A673 (cell line): Measurements from ENCODE around the gene AQP12B. TPM values are rescaled to one million over a fixed set of nuclear protein-coding genes. Genes with fewer than 3 reads are reported as not detected.

Experiments
- BruUV-seq: library from RNA; stranded (reverse); fragments of 400-500 nt; replicated peaks from 2 replicates; lab custom pipeline; 2021; lab: Mats Ljungman, UMichigan
- CTCF ChIA-PET: fragments of 300-600 bp; sonication (Branson Sonifier 250); formaldehyde crosslinking; loops from one replicate; lab custom pipeline; 2022; ENCODE audit warnings: antibody characterized with exemption; lab: Charles Lee
- POLR2A ChIA-PET: fragments of 300-600 bp; sonication (Branson Sonifier 250); formaldehyde crosslinking; loops from one replicate; lab custom pipeline; 2022; ENCODE audit warnings: antibody characterized with exemption; ENCODE audit not compliant: low non-redundant PET; lab: Charles Lee
- DNase-seq: peaks from one replicate; pipeline ENCODE4 v3.0.0-alpha.2; 2015; ENCODE audit warnings: low spot score
- H3K27ac ChIP-seq: fragments of 200-600 bp; sonication (generic); 2 replicates; pipeline ENCODE4 v1.5.1; 2016; ENCODE audit warnings: mixed run types, low read depth, mild to moderate bottlenecking, mixed read lengths, antibody characterized with exemption, low read length; ENCODE audit not compliant: poor library complexity, severe bottlenecking
- H3K27me3 ChIP-seq: fragments of 200-600 bp; sonication (generic); replicated peaks from 2 replicates; pipeline ENCODE4 v1.6.1; 2017; ENCODE audit warnings: mixed run types, low read depth, mild to moderate bottlenecking, mixed read lengths, antibody characterized with exemption, low read length; ENCODE audit not compliant: insufficient read depth, poor library complexity
- H3K36me3 ChIP-seq: fragments of 200-600 bp; sonication (generic); 2 replicates; pipeline ENCODE4 v1.6.1; 2016; ENCODE audit warnings: mixed run types, mild to moderate bottlenecking, mixed read lengths, antibody characterized with exemption, low read length; ENCODE audit not compliant: insufficient read depth, poor library complexity, severe bottlenecking
- H3K4me1 ChIP-seq: fragments of 200-600 bp; sonication (generic); 2 replicates; pipeline ENCODE4 v1.6.1; 2017; ENCODE audit warnings: mixed run types, mild to moderate bottlenecking, mixed read lengths, antibody characterized with exemption, low read length; ENCODE audit not compliant: insufficient read depth, poor library complexity, severe bottlenecking
- H3K4me3 ChIP-seq: fragments of 200-600 bp; sonication (generic); 2 replicates; pipeline ENCODE4 v1.5.1; 2016; ENCODE audit warnings: low read depth, mixed run types, mild to moderate bottlenecking, mixed read lengths, low read length; ENCODE audit not compliant: poor library complexity, severe bottlenecking
- H3K9me3 ChIP-seq: fragments of 200-600 bp; sonication (generic); 2 replicates; pipeline ENCODE4 v1.6.1; 2016; ENCODE audit warnings: mixed run types, low read depth, mild to moderate bottlenecking, mixed read lengths, antibody characterized with exemption, low read length; ENCODE audit not compliant: poor library complexity, severe bottlenecking
- EZH2 ChIP-seq: fragments of 200-600 bp; sonication (generic); IDR thresholded peaks from 2 replicates; pipeline ENCODE4 v1.6.1; 2017; ENCODE audit warnings: borderline replicate concordance, low read depth, mild to moderate bottlenecking, mixed read lengths, antibody characterized with exemption, low read length; ENCODE audit not compliant: poor library complexity, severe bottlenecking
- intact Hi-C: fragments of 100-400 bp; cut with micrococcal nuclease; formaldehyde crosslinking; loops from one replicate; pipeline ENCODE4 v1.10.0; 2022; ENCODE audit not compliant: unreplicated experiment
- total RNA-seq: library from RNA; stranded (reverse); gene quantifications from 2 replicates; pipeline ENCODE4 v1.2.3, GENCODE V29; 2021
- TF ChIP-seq, protein P1 (sequence below): fragments of 300-800, 200-600 bp; sonication (generic); conservative IDR thresholded peaks from 2 replicates; pipeline ENCODE4 v1.5.1; 2017; ENCODE audit warnings: low read depth, mild to moderate bottlenecking, antibody characterized with exemption, low read length, moderate library complexity, mixed read lengths

Gene AQP12B
- total RNA-seq, 1 experiment from 2014 or later = not detected

DNA sequence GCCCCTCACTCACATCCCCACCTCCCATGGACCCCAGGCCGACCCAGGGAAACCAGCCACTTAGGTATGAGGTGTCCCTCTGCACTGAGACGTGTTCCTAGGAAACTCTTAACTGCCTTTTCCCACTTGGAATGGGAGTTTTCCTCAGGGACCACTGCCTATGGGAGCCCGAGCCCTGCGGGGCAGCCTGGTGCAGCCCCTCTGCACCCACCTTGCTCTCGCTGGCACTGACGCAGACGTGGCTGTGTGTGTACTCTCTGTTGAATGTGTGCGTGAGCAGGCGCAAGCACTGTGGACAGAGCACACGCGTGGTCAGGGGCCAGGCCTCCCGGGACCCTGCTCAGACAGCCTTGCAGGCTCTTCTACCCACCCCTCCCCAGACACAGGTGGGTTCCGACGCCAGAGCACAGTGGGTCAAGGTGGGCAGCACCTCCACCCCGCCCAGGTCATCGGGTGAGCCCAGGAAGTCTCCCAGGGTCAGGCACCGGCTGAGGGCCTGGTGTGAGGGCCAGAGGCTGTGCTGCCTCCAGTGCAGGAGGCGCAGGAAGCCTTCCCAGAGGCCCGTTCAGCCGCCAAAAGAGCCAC is 39.0 kb upstream of the AQP12B start:
- H3K4me3 ChIP-seq = no peak overlapping the region
- ChIA-PET POLR2A (no interaction called here), CTCF (no interaction called here)
- no peaks in the 10 kb centered on the region for H3K4me1 ChIP-seq
- no peaks in the 10 kb centered on the region for H3K27me3 ChIP-seq
- H3K9me3 ChIP-seq = no peaks in the 10 kb centered on the region
- no peak for DNase-seq
- BruUV-seq = no TSS peak
- no peak for TF ChIP-seq EZH2
- TF ChIP-seq, protein P1, sequence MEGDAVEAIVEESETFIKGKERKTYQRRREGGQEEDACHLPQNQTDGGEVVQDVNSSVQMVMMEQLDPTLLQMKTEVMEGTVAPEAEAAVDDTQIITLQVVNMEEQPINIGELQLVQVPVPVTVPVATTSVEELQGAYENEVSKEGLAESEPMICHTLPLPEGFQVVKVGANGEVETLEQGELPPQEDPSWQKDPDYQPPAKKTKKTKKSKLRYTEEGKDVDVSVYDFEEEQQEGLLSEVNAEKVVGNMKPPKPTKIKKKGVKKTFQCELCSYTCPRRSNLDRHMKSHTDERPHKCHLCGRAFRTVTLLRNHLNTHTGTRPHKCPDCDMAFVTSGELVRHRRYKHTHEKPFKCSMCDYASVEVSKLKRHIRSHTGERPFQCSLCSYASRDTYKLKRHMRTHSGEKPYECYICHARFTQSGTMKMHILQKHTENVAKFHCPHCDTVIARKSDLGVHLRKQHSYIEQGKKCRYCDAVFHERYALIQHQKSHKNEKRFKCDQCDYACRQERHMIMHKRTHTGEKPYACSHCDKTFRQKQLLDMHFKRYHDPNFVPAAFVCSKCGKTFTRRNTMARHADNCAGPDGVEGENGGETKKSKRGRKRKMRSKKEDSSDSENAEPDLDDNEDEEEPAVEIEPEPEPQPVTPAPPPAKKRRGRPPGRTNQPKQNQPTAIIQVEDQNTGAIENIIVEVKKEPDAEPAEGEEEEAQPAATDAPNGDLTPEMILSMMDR = no peak
- intact Hi-C loops = no loop called here
- peaks cover 55% of the 10 kb centered on the region for H3K36me3 ChIP-seq
- H3K27ac ChIP-seq = no peak overlapping the region

DNA sequence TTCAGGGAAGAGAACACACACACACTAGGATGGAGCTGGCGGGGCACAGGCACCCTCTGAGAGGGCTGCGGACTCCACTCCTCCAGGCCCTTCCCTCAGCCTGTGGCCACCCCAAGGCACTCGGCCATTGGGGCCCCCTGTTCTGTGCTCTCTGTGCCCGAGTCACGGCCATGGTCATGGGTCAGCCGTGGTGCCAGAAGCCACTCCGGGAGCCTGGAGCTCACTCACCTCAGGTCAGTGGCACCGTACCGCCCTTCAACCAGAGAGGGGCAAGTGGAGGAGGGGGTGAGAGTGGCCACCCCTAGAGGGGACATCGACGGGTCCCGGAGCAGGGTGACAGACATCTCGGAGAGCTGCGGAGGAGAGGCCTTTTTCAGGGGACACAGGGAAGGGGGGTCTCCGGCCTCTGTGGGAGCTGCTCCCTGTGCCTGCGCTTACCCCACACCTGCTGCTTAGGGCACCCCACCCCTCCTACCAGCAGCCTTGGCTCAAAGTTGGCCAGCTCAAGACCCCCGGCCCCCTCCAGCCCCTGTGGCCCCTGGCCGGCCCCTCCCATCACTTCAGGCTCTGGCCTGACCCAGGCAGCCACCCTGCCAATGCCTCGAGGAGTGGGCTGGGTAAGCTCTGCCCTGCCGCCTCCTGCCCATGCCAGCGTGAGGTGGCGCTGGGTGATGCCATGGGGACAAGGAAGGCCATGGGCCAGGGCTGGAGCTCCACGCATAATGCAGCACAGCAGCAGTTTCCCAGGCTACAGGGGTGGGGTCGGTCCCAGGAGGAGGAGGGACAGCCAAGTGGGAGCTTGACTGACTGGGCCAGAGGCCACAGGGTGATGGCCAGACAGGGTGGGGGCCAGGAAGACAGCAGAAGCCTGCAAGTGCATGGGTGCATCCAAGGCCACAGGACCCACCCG is 38.3 kb upstream of the AQP12B start:
- Histone ChIP-seq H3K27ac (no peak overlapping the region), H3K9me3 (no peaks in the 10 kb centered on the region), H3K4me3 (no peak overlapping the region), H3K4me1 (no peaks in the 10 kb centered on the region), H3K36me3 (peaks cover 53% of the 10 kb centered on the region), H3K27me3 (no peaks in the 10 kb centered on the region)
- no TSS peak for BruUV-seq
- ChIA-PET CTCF (interaction anchor here (0.6 kb wide), 1 partner anchor 118 kb away, joined by 3 read pairs; no protein-coding TSS in a partner anchor), POLR2A (no interaction called here)
- intact Hi-C loops = no loop called here
- TF ChIP-seq EZH2 = no peak
- TF ChIP-seq, protein P1 = no peak
- no peak for DNase-seq

DNA sequence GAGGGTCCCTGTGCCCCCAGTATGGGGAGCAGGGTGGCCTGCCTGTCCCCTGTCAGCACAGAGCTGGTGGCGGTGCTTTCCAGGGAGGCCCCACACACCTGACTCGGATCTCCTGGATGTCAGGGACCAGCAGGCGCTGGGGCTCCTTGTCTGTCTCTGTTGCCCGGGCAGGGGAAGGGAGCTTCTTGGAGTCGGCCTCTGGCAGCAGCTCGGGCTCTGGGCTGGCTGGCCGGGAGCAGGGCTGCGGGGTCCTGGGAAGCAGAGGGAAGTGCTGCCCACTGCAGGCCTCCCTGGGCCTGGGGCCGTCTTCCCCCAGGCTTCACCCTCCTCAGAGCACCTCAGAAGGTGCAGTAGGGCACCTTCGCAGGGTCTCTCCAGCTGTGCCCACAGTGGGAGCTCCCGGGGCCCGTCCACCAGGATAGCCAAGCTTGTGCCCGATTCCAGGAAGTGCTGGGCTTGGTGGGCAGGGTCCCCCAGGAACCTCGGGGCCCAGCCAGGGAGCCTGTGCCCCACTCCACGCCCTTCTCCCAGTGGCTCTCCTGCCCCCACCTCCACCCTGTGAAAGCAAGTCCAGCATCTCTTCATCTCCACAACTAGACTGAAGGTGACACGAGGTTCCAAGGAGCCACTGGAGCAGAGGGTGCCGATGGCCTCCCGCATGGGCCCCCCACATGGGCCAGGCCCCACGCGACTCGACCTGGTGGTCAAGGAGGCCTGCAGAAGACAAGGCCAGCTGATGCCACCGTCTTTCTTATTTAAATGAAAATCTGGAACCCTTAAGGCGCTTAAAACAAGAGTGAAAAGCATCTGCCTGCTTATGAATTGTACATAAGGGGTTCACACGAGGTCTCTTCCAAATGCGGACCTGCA is 37.2 kb upstream of the AQP12B start:
- no peaks in the 10 kb centered on the region for H3K4me1 ChIP-seq
- DNase-seq = no peak
- ChIA-PET CTCF (no interaction called here), POLR2A (no interaction called here)
- H3K27ac ChIP-seq = no peak overlapping the region
- BruUV-seq = no TSS peak
- intact Hi-C loops = no loop called here
- TF ChIP-seq EZH2 = no peak
- TF ChIP-seq, protein P1 = no peak
- H3K4me3 ChIP-seq = no peak overlapping the region
- no peaks in the 10 kb centered on the region for H3K9me3 ChIP-seq
- peaks cover 43% of the 10 kb centered on the region for H3K36me3 ChIP-seq
- no peaks in the 10 kb centered on the region for H3K27me3 ChIP-seq
